NCI-H1930 (cell line): ENCODE measurements around the gene NUDT22.

Experiments used
- DNase-seq, 2 experiments: peaks; one replicate each; lab custom pipeline; 2025; lab: John Stamatoyannopoulos, UW

NUDT22 gene

DNA sequence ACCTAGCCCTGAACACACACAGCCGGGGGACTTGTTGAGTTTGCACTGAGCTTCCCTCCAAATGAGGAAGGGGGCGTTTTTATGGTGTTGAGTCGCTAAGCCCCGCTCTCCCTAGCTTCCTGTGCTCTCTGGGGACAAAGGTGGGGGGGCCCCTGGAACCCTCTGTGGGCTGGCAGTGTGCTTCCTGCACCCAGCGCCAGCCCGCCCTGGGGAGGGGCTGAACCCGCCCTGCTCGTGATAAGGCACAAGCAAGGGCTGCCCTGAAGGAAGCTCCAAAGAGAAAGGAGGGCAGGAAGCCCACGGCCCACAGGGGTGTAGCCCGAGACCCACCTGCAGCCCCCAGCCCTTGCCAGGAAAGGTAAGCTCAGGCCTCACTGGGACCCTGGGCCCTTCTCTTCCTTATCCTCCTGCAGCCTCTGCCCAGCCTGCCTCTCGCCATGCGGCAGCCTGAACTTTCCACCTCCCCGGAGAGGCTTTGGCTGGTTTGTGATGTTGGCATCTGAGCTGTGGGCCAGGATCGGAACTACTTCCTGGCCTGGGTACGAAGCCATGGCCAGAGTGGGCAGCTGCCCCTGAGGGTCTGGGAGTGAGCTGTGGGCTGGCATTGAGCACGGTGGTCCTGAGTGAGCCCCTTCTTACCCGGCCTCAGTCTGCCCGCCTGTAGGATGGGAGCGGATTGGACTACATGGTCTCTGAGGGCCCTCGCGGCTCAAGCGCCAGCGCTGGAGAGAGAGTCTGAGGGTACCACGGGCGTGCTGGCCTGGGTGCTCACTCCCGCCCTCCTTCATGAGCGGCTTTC lies 19.4 kb upstream of the NUDT22 start, which contains the start of gene FERMT3:
FERMT3 (plus strand) TSS at position 265 of the 799 bp plus-strand sequence. CDS start 644 bp downstream, outside the sequence.
- DNase-seq, result no peak

- no peak for DNase-seq
These were observed 18.6 kb upstream of the NUDT22 start for GRCh38 chr11:64207256-64208085.

- no peak for DNase-seq
These were observed 17.8 kb upstream of the NUDT22 start for GRCh38 chr11:64208086-64208795.

DNA sequence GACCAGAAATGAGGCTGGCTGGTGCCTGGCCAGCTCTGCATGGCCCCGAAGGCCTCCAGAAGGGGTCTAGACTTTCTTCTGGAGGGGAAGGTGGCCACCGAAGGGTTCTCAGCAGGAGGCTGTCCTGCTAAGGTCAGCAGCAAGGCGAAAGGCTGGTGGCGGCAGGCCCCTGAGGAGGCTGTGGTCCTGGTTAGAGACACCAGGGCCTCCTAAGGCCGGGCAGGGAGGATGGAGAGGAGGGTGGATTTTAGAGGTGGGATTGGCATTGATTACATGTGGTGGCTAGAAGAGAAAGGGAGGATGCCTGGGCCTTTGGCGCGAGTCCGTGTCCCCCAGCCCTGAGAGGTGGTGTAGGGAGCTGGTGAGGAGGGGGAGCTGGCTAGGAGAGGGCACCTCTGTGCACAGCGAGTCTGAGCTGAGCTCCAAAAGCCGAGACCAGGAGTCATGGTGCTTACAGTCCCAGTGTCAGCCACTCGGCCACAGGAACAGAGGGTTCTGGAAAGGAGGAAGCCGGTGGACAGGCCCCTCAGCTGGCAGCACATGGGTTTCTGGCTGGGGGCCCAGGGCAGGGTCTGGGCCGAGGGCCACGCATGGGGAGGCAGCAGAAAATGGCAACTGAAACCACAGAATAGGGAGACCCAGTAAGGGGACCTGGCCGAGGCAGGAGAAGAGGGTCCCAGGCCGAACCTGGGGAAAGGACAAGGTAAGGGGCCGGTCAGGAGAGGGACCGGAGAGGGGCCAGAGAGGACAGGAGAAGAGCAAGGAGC lies 17.1 kb upstream of the NUDT22 start:
- no peak for DNase-seq

DNA sequence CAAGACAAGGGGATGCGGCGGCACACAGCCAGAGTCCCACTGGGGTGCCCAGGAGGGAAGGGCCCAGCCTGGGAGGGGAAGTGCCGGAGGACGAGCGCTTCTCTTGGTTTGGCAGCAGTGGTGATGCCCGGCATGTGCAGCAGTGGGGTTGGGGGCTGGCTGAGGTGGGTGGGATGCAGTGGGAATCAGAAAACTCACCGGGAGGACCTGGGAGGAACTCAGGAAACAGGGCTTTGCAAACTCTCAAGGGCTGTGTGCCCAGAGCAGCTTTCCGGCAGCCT lies 16.6 kb upstream of the NUDT22 start:
- DNase-seq, result no peak

GRCh38 chr11:64210301-64211020 lies 15.6 kb upstream of the NUDT22 start:
- DNase-seq, result no peak

GRCh38 chr11:64211181-64211872 lies 14.7 kb upstream of the NUDT22 start:
- no peak for DNase-seq

- no peak for DNase-seq
These were observed 9.2 kb upstream of the NUDT22 start for GRCh38 chr11:64216879-64217278.

DNA sequence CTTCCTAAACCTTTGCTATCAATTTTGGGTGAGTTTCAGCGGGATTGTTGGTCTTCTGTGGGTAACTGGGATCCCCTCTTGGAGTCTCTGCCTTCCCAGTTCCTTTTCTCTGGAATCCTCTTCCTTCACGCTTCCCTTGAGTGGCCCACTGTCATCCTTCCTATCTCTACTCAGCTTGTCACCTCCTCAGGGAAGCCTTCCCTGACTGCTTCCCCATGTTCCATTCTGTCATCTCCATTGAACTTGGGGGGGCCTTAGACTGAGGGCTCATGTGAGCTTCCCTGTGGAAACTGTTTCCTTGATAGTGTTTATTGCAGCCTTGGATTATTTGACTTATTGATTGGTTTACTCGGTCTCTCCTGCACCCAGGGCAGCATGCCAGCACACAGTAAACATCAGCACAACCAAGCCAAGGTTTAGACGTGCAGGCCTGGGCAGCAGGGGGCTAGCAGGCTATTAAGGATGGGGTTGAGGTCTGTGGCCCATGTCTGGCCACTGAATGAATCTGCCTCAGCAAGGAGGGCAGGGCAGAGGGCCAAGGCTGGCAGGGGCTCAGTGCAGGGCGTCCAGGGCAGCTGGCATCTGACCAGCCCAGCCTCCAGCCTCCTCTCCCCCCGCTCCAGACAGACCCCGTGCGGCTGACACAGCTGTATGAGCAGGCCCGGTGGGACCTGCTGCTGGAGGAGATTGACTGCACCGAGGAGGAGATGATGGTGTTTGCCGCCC lies 7.3 kb upstream of the NUDT22 start:
- no peak for DNase-seq

- DNase-seq, result no peak
These were observed 6.8 kb upstream of the NUDT22 start for GRCh38 chr11:64219354-64219684.

GRCh38 chr11:64219755-64220154 lies 6.3 kb upstream of the NUDT22 start:
- no peak for DNase-seq

- no peak for DNase-seq
These were observed 5.8 kb upstream of the NUDT22 start for GRCh38 chr11:64220271-64220670.

GRCh38 chr11:64220798-64221197 lies 5.3 kb upstream of the NUDT22 start:
- DNase-seq, result no peak

DNA sequence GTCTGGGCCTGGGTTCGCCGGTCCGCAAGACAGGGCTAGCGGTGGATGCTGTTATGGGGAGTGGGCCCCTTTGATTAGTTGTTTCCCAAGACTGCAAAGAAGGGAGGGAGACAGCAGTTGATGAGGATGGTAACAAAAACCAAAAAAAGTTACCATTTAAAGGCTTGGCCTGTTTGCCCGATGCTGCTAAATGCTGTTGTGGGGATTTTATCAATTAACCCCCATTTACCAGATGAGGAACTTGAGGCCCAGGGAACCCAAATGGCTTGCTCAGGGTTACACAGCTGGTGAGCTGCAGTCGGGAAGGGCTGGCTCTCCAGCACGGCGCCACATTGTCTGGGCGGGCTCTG lies 3.4 kb upstream of the NUDT22 start:
- no peak for DNase-seq

DNA sequence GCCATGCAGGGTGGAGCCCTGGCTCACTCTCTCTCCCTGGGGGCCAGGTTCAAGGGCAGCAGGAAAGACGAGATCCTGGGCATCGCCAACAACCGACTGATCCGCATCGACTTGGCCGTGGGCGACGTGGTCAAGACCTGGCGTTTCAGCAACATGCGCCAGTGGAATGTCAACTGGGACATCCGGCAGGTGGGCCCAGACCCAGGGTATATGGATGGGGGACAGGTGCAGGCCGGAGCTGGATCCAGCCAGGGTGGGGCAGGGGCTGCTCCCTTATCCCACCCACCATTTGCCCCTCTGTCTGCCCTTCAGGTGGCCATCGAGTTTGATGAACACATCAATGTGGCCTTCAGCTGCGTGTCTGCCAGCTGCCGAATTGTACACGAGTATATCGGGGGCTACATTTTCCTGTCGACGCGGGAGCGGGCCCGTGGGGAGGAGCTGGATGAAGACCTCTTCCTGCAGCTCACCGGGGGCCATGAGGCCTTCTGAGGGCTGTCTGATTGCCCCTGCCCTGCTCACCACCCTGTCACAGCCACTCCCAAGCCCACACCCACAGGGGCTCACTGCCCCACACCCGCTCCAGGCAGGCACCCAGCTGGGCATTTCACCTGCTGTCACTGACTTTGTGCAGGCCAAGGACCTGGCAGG lies 2.9 kb upstream of the NUDT22 start:
- no peak for DNase-seq

DNA sequence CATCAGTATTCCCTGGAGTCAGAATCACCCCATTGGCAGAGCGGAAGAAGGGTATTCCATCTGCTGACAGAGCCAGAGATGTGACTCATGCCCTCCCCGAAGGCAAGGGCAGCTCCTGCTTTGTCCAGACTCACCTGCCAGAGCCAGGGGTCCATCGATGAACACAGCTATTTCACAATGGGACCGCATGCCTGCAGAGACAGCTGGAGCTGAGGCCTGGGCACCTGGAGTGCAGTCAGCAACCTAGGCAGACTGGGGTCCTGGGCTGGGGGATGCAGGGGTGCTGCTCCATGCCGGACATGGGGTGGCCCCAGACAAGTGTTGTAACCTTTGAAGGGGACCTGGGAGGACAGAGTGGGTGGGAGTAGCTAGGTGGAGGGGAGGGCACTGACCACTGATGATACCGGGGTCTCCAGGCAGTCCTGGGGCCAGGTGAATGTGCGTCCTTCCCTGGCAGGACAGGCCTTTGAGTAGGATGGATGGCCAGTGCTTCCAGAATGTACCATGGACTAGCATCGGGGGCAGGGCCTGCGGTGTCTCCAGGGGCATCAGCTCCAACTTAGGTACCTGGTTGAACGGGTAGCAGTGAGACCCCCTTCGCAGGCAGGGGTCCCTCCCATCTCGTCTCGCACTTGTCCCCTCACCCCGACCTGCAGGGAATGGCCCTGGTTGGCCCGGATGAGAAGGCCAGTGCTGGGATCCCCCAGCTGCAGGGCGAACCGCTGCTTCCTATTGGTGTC lies 1.8 kb upstream of the NUDT22 start:
- DNase-seq, result no peak

- DNase-seq, result no peak
These were observed 1.0 kb upstream of the NUDT22 start for GRCh38 chr11:64224891-64225607.

DNA sequence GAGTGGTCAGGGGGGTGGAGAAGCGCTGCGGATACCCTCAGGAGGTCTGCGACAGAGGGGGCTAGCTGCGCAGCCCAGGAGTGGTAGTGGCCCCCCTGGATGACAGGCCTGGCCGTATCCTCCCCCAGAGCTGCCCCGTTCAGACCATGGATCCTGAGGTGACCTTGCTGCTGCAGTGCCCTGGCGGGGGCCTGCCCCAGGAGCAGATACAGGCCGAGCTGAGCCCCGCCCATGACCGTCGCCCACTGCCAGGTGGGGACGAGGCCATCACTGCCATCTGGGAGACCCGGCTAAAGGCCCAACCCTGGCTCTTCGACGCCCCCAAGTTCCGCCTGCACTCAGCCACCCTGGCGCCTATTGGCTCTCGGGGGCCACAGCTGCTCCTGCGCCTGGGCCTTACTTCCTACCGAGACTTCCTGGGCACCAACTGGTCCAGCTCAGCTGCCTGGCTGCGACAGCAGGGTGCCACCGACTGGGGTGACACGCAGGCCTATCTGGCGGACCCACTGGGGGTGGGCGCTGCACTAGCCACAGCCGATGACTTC lies 505 bp downstream of the NUDT22 start:
- DNase-seq, result no peak
